Keratinocyte (primary cell): ENCODE data around the gene CTNNA3. TPM values are rescaled to one million over a fixed set of nuclear protein-coding genes. Genes with fewer than 3 reads are reported as not detected.

Source experiments
- DNase-seq: peaks from one replicate; pipeline ENCODE4 v3.0.0-alpha.2; 2011; ENCODE audit warnings: low read depth, missing footprints, low spot score
- FAIRE-seq: peaks from 2 replicates; lab custom pipeline; 2011; peaks lifted over from hg19 to GRCh38; lab: Jason Lieb, UNC
- H2AFZ ChIP-seq: 2 replicates; pipeline ENCODE4 v1.6.0; 2012; ENCODE audit warnings: low read length, control low read depth, inconsistent platforms; ENCODE audit not compliant: control insufficient read depth
- H3K27ac ChIP-seq: 2 replicates; pipeline ENCODE4 v1.5.1; 2011; ENCODE audit warnings: low read length; ENCODE audit not compliant: control insufficient read depth, insufficient read depth
- H3K27me3 ChIP-seq: 3 replicates; pipeline ENCODE4 v1.6.0; 2011; ENCODE audit warnings: low read length; ENCODE audit not compliant: control insufficient read depth, insufficient read depth; ENCODE audit errors: extremely low read depth
- H3K36me3 ChIP-seq, 2 experiments: 2 replicates in 1 of 2; 3 replicates in 1 of 2; pipeline ENCODE4 v1.5.1; 2011; ENCODE audit warnings: low read length in 2 of 2, mild to moderate bottlenecking in 1 of 2; ENCODE audit not compliant: control insufficient read depth in 2 of 2, insufficient read depth in 2 of 2; ENCODE audit errors: extremely low read depth in 1 of 2
- H3K4me1 ChIP-seq: 3 replicates; pipeline ENCODE4 v1.5.1; 2011; ENCODE audit warnings: low read length; ENCODE audit not compliant: control insufficient read depth, insufficient read depth; ENCODE audit errors: extremely low read depth
- H3K4me2 ChIP-seq: 3 replicates; pipeline ENCODE4 v1.6.0; 2011; ENCODE audit warnings: low read depth, low read length; ENCODE audit not compliant: control insufficient read depth, insufficient read depth; ENCODE audit errors: extremely low read depth
- H3K4me3 ChIP-seq, 3 experiments: fragments of 200-600 bp in 1 of 3; sonication (generic) in 1 of 3; 2 replicates in 2 of 3; 3 replicates in 1 of 3; pipeline ENCODE4 v1.5.1; 2011 to 2016; ENCODE audit warnings: low read length in 3 of 3, mild to moderate bottlenecking in 3 of 3, control low read depth in 2 of 3, inconsistent platforms in 1 of 3, low read depth in 1 of 3, mixed read lengths in 1 of 3, mixed run types in 1 of 3, moderate library complexity in 1 of 3; ENCODE audit not compliant: control insufficient read depth in 2 of 3, insufficient read depth in 2 of 3; ENCODE audit errors: extremely low read depth in 1 of 3
- H3K79me2 ChIP-seq: 2 replicates; pipeline ENCODE4 v1.6.0; 2012; ENCODE audit warnings: low read length; ENCODE audit not compliant: control insufficient read depth, insufficient read depth
- H3K9ac ChIP-seq: 3 replicates; pipeline ENCODE4 v1.6.0; 2011; ENCODE audit warnings: low read length; ENCODE audit not compliant: control insufficient read depth, insufficient read depth; ENCODE audit errors: extremely low read depth
- H3K9me1 ChIP-seq: 3 replicates; pipeline ENCODE4 v1.6.0; 2011; ENCODE audit warnings: low read length; ENCODE audit not compliant: control insufficient read depth, insufficient read depth; ENCODE audit errors: extremely low read depth
- H3K9me3 ChIP-seq: 2 replicates; pipeline ENCODE4 v1.5.1; 2012; ENCODE audit warnings: low read depth, low read length; ENCODE audit not compliant: control insufficient read depth
- H4K20me1 ChIP-seq: 3 replicates; pipeline ENCODE4 v1.6.0; 2011; ENCODE audit warnings: low read length; ENCODE audit not compliant: control insufficient read depth, insufficient read depth; ENCODE audit errors: extremely low read depth
- EZH2 ChIP-seq: IDR thresholded peaks from one replicate; pipeline ENCODE4 v1.6.1; 2012; ENCODE audit warnings: inconsistent platforms, mild to moderate bottlenecking, low read length, moderate library complexity
- dilution Hi-C: fragments of 300-500 bp; cut with MboI; formaldehyde crosslinking; loops from one replicate; pipeline ENCODE4 v1.7.0; 2020; ENCODE audit warnings: low sequenced_read_pairs; ENCODE audit not compliant: extremely low pct_ligation_motif_present
- polyA plus RNA-seq, 5 experiments: library from polyadenylated mRNA; depleted of rRNA in 3 of 5; stranded (reverse) in 3 of 5; stranded (forward) in 1 of 5; unstranded in 1 of 5; fragments of >200 nt; gene quantifications; 1 replicate in 1 of 5; 2 replicates in 3 of 5; 3 replicates in 1 of 5; pipeline versions ENCODE4 v1.2.1 to v1.2.3, GENCODE V29; 2011 to 2012; ENCODE audit warnings: missing spikeins in 2 of 5, low read depth in 1 of 5, low replicate concordance in 1 of 5
- TF ChIP-seq, protein P1 (sequence below), 3 experiments: IDR thresholded peaks in 1 of 3; conservative IDR thresholded peaks in 1 of 3; optimal IDR thresholded peaks in 1 of 3; 2 replicates in 2 of 3; 3 replicates in 1 of 3; pipeline versions ENCODE3 to v1.5.1; 2011; ENCODE audit warnings: low read length in 3 of 3, mild to moderate bottlenecking in 3 of 3, moderate library complexity in 2 of 3, control low read depth in 1 of 3, inconsistent platforms in 1 of 3; ENCODE audit not compliant: insufficient read depth in 2 of 3; ENCODE audit errors: extremely low read depth in 1 of 3

The CTNNA3 gene
- polyA plus RNA-seq, 1 donor (not counting 4 experiments of a cell fraction or from before 2014, with no cell fraction given): 0.01 TPM

DNA sequence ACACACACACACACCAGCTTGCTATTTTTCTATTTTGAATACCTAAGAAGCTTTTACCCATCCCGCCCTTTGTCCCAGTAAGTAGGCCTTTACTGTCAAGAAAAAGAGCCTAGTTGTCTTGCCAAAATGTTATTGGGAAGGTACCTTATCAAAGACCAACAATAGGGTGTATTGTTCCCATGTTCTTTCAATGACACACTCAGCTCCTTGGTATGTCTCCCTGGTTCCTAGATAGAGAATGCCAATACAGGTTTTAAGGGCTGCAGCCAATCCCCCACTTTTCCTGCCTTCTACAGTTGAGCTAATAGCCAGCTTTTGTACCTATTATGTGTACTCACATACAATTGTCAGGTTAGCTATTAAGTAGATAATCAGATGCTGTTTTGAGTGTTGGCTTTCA, 862.1 kb downstream of the CTNNA3 start:
- Histone ChIP-seq H3K4me3 (no peak overlapping the region), H3K27ac (peak overlapping the region; percentile 11), H2AFZ (no peak overlapping the region), H3K4me2 (no peak overlapping the region), H3K27me3 (no peaks in the 10 kb centered on the region), H3K9ac (no peak overlapping the region), H3K36me3 (no peaks in the 10 kb centered on the region), H3K4me1 (peaks cover 27% of the 10 kb centered on the region), H3K9me3 (no peaks in the 10 kb centered on the region), H3K79me2 (no peaks in the 10 kb centered on the region), H4K20me1 (no peaks in the 10 kb centered on the region), H3K9me1 (no peaks in the 10 kb centered on the region)
- DNase-seq: peak; percentile 9
- FAIRE-seq: peak; percentile 68
- TF ChIP-seq, protein P1, sequence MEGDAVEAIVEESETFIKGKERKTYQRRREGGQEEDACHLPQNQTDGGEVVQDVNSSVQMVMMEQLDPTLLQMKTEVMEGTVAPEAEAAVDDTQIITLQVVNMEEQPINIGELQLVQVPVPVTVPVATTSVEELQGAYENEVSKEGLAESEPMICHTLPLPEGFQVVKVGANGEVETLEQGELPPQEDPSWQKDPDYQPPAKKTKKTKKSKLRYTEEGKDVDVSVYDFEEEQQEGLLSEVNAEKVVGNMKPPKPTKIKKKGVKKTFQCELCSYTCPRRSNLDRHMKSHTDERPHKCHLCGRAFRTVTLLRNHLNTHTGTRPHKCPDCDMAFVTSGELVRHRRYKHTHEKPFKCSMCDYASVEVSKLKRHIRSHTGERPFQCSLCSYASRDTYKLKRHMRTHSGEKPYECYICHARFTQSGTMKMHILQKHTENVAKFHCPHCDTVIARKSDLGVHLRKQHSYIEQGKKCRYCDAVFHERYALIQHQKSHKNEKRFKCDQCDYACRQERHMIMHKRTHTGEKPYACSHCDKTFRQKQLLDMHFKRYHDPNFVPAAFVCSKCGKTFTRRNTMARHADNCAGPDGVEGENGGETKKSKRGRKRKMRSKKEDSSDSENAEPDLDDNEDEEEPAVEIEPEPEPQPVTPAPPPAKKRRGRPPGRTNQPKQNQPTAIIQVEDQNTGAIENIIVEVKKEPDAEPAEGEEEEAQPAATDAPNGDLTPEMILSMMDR (optimal IDR thresholded peaks at IDR 0.05 in 1 of 3, IDR thresholded peaks at IDR 0.05 in 1 of 3, conservative IDR thresholded peaks at IDR 0.05 in 1 of 3; ENCODE audit: extremely low read depth in 1 of 3, insufficient read depth in 2 of 3, low read length in 3 of 3): no peak
- no peak for TF ChIP-seq EZH2
- dilution Hi-C loops: no loop called here

DNA sequence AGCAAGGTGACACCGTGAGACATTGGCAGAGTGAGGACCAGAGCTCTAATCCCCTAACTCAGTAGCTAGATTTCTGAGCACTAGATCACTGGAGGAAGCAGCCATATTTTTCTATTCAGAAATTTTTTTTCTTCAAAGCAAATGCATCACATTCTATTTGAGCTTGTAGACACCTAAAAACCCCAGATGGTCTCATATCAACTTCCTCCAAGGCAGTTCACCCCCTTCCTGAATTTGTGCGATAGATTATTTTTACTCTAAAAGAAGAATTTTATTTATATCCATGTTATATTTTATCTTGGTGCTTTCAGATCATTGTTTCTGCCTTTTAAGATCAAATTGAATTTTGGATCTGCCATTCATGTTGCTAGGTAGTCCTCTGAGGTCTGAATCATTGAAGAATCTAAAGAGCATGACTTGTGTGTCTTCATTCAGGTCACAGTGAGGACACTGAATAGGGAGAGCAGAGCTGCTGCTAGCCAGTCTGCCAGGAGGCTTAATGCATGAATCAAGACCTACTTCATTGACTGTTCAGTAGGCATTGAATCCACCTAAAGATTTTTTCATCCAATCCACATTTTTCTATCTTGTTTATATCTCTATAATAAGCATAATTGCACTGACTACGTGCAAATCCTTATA, 863.1 kb downstream of the CTNNA3 start:
- Histone ChIP-seq H3K27me3 (no peaks in the 10 kb centered on the region), H2AFZ (no peak overlapping the region), H3K9ac (no peak overlapping the region), H3K9me3 (no peaks in the 10 kb centered on the region), H4K20me1 (no peaks in the 10 kb centered on the region), H3K36me3 (no peaks in the 10 kb centered on the region), H3K9me1 (no peaks in the 10 kb centered on the region), H3K79me2 (no peaks in the 10 kb centered on the region), H3K4me3 (no peak overlapping the region), H3K4me2 (no peak overlapping the region), H3K4me1 (peaks cover 30% of the 10 kb centered on the region), H3K27ac (no peak overlapping the region)
- FAIRE-seq (no peak), DNase-seq (no peak)
- TF ChIP-seq EZH2: no peak
- TF ChIP-seq, protein P1 (optimal IDR thresholded peaks at IDR 0.05 in 1 of 3, IDR thresholded peaks at IDR 0.05 in 1 of 3, conservative IDR thresholded peaks at IDR 0.05 in 1 of 3; ENCODE audit: extremely low read depth in 1 of 3, insufficient read depth in 2 of 3, low read length in 3 of 3): no peak
- dilution Hi-C loops: no loop called here
